ENCODE data around the gene PRG3. TPM values are rescaled to one million over a fixed set of nuclear protein-coding genes. Genes with fewer than 3 reads are reported as not detected.

The PRG3 gene
- total RNA-seq, 1 experiment from 2014 or later = not detected

GRCh38 chr11:57378186-57378585, 2.8 kb downstream of the PRG3 start:
- Histone ChIP-seq H3K27ac (ENCODE audit: insufficient read length, low read depth, low read length) (no peak overlapping the region), H4K8ac (replicated peaks; ENCODE audit: insufficient read length, low read depth, low read length) (no peak overlapping the region), H3K27me3 (ENCODE audit: insufficient read depth, low read length) (no peaks in the 10 kb centered on the region; the same call in 1 of the 2 replicates), H3K9ac (ENCODE audit: extremely low read depth, insufficient read length, low read length) (no peak overlapping the region), H4K91ac (ENCODE audit: insufficient read length, low read depth, low read length) (no peak overlapping the region), H2AFZ (ENCODE audit: low read length) (no peak overlapping the region), H4K20me1 (ENCODE audit: control insufficient read depth, insufficient read depth, insufficient read length) (no peaks in the 10 kb centered on the region), H3K79me1 (ENCODE audit: insufficient read depth, low read depth, low read length, poor library complexity, severe bottlenecking) (no peaks in the 10 kb centered on the region), H2BK20ac (ENCODE audit: low read depth, low read length, poor library complexity, severe bottlenecking) (no peak overlapping the region), H3K9me3 (ENCODE audit: control insufficient read depth, low read depth, low read length) (no peaks in the 10 kb centered on the region), H3K18ac (ENCODE audit: insufficient read length, low read depth, low read length) (no peak overlapping the region), H2AK5ac (ENCODE audit: insufficient read length, low read length) (no peak overlapping the region), H3K4me2 (ENCODE audit: insufficient read depth, insufficient read length, low read length) (no peak overlapping the region), H3T11ph (ENCODE audit: low read length) (no peak overlapping the region), H3K23me2 (ENCODE audit: insufficient read length, low read depth, low read length, poor library complexity, severe bottlenecking) (no peaks in the 10 kb centered on the region), H3K14ac (ENCODE audit: insufficient read depth, low read length) (no peak overlapping the region), H2BK15ac (ENCODE audit: low read depth, low read length) (no peak overlapping the region), H3K23ac (ENCODE audit: insufficient read length, low read depth, low read length) (no peak overlapping the region), H3K4ac (ENCODE audit: low read depth, low read length) (no peak overlapping the region), H2BK5ac (ENCODE audit: insufficient read length, low read length) (no peak overlapping the region), H3K4me1 (ENCODE audit: insufficient read depth, low read length) (no peaks in the 10 kb centered on the region; the same call in 1 of the 2 replicates), H3K79me2 (ENCODE audit: insufficient read depth, low read length) (no peaks in the 10 kb centered on the region), H3K56ac (ENCODE audit: insufficient read length, low read depth, low read length) (no peak overlapping the region), H2BK12ac (ENCODE audit: insufficient read length, low read depth, low read length) (no peak overlapping the region), H2BK120ac (ENCODE audit: low read depth, low read length, poor library complexity, severe bottlenecking) (no peak overlapping the region), H4K5ac (ENCODE audit: insufficient read length, low read depth, low read length) (no peak overlapping the region)
- DNase-seq = no peak
- no peaks in the 10 kb centered on the region for H3K9me3 Mint-ChIP-seq
- H3K27me3 Mint-ChIP-seq (ENCODE audit: low read depth) = peaks cover 53% of the 10 kb centered on the region
- H3K36me3 Mint-ChIP-seq (ENCODE audit: insufficient read depth in 1 of 3, low read depth in 3 of 3) = no peaks in the 10 kb centered on the region
- H3K4me3 Mint-ChIP-seq = no peak overlapping the region
- H3K4me1 Mint-ChIP-seq = peaks cover 3 to 15% of the 10 kb centered on the region in 2 experiments
- H3K27ac Mint-ChIP-seq = no peak overlapping the region
- TF ChIP-seq, protein P1, sequence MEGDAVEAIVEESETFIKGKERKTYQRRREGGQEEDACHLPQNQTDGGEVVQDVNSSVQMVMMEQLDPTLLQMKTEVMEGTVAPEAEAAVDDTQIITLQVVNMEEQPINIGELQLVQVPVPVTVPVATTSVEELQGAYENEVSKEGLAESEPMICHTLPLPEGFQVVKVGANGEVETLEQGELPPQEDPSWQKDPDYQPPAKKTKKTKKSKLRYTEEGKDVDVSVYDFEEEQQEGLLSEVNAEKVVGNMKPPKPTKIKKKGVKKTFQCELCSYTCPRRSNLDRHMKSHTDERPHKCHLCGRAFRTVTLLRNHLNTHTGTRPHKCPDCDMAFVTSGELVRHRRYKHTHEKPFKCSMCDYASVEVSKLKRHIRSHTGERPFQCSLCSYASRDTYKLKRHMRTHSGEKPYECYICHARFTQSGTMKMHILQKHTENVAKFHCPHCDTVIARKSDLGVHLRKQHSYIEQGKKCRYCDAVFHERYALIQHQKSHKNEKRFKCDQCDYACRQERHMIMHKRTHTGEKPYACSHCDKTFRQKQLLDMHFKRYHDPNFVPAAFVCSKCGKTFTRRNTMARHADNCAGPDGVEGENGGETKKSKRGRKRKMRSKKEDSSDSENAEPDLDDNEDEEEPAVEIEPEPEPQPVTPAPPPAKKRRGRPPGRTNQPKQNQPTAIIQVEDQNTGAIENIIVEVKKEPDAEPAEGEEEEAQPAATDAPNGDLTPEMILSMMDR (conservative IDR thresholded peaks at IDR 0.05) = no peak

Data from H9 (cell line).